Fibroblast of lung (primary cell): Measurements from ENCODE around the gene GIGYF1. TPM values are rescaled to one million over a fixed set of nuclear protein-coding genes. Genes with fewer than 3 reads are reported as not detected.

Source experiments
- DNase-seq, 2 donors: peaks; one replicate each; pipeline versions ENCODE4 v3.0.0 to v3.0.0-alpha.2; 2010; ENCODE audit warnings: low read depth in 2 of 2
- H2AFZ ChIP-seq: 2 replicates; pipeline ENCODE4 v1.5.1; 2012; ENCODE audit warnings: low read length, control low read depth, inconsistent platforms
- H3K27ac ChIP-seq: 2 replicates; pipeline ENCODE4 v1.5.1; 2011; ENCODE audit warnings: low read length, control low read depth; ENCODE audit not compliant: insufficient read depth
- H3K27me3 ChIP-seq: 2 replicates; pipeline ENCODE4 v1.5.1; 2011; ENCODE audit warnings: mild to moderate bottlenecking, low read length; ENCODE audit not compliant: control insufficient read depth, insufficient read depth
- H3K36me3 ChIP-seq: 2 replicates; pipeline ENCODE4 v1.5.1; 2011; ENCODE audit warnings: low read length; ENCODE audit not compliant: control insufficient read depth, insufficient read depth
- H3K4me1 ChIP-seq: 2 replicates; pipeline ENCODE4 v1.5.1; 2011; ENCODE audit warnings: low read length; ENCODE audit not compliant: control insufficient read depth, insufficient read depth; ENCODE audit errors: extremely low read depth
- H3K4me2 ChIP-seq: 2 replicates; pipeline ENCODE4 v1.5.1; 2011; ENCODE audit warnings: low read length, control low read depth; ENCODE audit not compliant: insufficient read depth; ENCODE audit errors: extremely low read depth
- H3K4me3 ChIP-seq, 4 experiments: fragments of 200-600 bp in 1 of 4; sonication (generic) in 1 of 4; replicated peaks in 1 of 4; 2 replicates each; pipeline ENCODE4 v1.5.1; 2011 to 2016; ENCODE audit warnings: low read length in 4 of 4, low read depth in 3 of 4, mild to moderate bottlenecking in 3 of 4, control low read depth in 2 of 4, inconsistent platforms in 1 of 4, mixed read lengths in 1 of 4; ENCODE audit not compliant: insufficient read depth in 1 of 4; ENCODE audit errors: control extremely low read depth in 1 of 4
- H3K79me2 ChIP-seq: 2 replicates; pipeline ENCODE4 v1.5.1; 2012; ENCODE audit warnings: mild to moderate bottlenecking, low read length, inconsistent platforms; ENCODE audit not compliant: control insufficient read depth, insufficient read depth
- H3K9ac ChIP-seq: 2 replicates; pipeline ENCODE4 v1.5.1; 2011; ENCODE audit warnings: mild to moderate bottlenecking, low read length, control low read depth; ENCODE audit not compliant: insufficient read depth
- H3K9me3 ChIP-seq: 2 replicates; pipeline ENCODE4 v1.5.1; 2012; ENCODE audit warnings: low read depth, low read length; ENCODE audit not compliant: control insufficient read depth, insufficient read depth
- H4K20me1 ChIP-seq: 2 replicates; pipeline ENCODE4 v1.5.1; 2011; ENCODE audit warnings: low read length; ENCODE audit not compliant: control insufficient read depth, insufficient read depth; ENCODE audit errors: extremely low read depth
- EZH2 ChIP-seq: IDR thresholded peaks from 2 replicates; pipeline ENCODE4 v1.5.1; 2012; ENCODE audit warnings: low read length, control low read depth, mild to moderate bottlenecking; ENCODE audit errors: missing control alignments
- polyA plus RNA-seq, 2 donors: library from polyadenylated mRNA; depleted of rRNA in 1 of 2; stranded (reverse) in 1 of 2; unstranded in 1 of 2; fragments of >200 nt; gene quantifications; 2 replicates each; pipeline ENCODE4 v1.2.1, GENCODE V29; 2011 to 2012; ENCODE audit warnings: missing spikeins in 1 of 2
- total RNA-seq: library from RNA; depleted of rRNA; stranded (reverse); fragments of >200 nt; gene quantifications from 2 replicates; pipeline ENCODE4 v1.2.1, GENCODE V29; 2014
- TF ChIP-seq, protein P1 (sequence below), 2 donors: IDR thresholded peaks in 1 of 2; conservative IDR thresholded peaks in 1 of 2; 1 replicate in 1 of 2; 2 replicates in 1 of 2; pipeline ENCODE4 v1.5.1; 2011 to 2012; ENCODE audit warnings: low read length in 2 of 2, control low read depth in 1 of 2, inconsistent platforms in 1 of 2, low read depth in 1 of 2, mild to moderate bottlenecking in 1 of 2

The GIGYF1 gene
- total and polyA plus RNA-seq, 2 donors (not counting 1 experiment from before 2014, with no cell fraction given) = 3.8 to 15.9 TPM

DNA sequence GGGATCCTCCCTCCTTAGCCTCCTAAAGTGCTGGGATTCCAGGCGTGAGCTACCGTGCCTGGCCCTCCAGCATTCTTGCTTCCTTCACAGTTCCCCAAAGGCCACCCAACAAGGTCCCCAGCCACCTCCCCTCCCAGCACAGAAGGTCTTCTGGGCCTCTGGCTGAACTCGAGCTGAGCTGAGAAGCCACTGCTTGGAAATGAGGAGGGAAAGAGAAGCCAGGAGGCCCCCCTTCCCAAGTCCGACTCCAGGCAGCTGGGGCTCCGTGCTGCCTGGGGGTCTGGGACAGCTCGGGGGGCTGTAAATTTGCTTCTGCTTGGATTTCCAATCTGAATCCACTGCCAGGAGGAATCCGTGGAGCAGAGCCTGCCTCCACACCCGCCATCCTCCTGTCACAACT, 20.7 kb upstream of the GIGYF1 start:
- H3K9ac ChIP-seq = no peak overlapping the region
- no peaks in the 10 kb centered on the region for H3K9me3 ChIP-seq
- H3K27ac ChIP-seq = no peak overlapping the region
- H3K36me3 ChIP-seq = no peaks in the 10 kb centered on the region
- no peak overlapping the region for H3K4me2 ChIP-seq
- no peaks in the 10 kb centered on the region for H3K4me1 ChIP-seq
- DNase-seq = no peak
- no peak overlapping the region for H2AFZ ChIP-seq
- H3K4me3 ChIP-seq = no peak overlapping the region
- H4K20me1 ChIP-seq = no peaks in the 10 kb centered on the region
- peaks cover 4% of the 10 kb centered on the region for H3K27me3 ChIP-seq
- TF ChIP-seq EZH2 = no peak
- TF ChIP-seq, protein P1, sequence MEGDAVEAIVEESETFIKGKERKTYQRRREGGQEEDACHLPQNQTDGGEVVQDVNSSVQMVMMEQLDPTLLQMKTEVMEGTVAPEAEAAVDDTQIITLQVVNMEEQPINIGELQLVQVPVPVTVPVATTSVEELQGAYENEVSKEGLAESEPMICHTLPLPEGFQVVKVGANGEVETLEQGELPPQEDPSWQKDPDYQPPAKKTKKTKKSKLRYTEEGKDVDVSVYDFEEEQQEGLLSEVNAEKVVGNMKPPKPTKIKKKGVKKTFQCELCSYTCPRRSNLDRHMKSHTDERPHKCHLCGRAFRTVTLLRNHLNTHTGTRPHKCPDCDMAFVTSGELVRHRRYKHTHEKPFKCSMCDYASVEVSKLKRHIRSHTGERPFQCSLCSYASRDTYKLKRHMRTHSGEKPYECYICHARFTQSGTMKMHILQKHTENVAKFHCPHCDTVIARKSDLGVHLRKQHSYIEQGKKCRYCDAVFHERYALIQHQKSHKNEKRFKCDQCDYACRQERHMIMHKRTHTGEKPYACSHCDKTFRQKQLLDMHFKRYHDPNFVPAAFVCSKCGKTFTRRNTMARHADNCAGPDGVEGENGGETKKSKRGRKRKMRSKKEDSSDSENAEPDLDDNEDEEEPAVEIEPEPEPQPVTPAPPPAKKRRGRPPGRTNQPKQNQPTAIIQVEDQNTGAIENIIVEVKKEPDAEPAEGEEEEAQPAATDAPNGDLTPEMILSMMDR (conservative IDR thresholded peaks at IDR 0.05 in 1 of 2, IDR thresholded peaks at IDR 0.05 in 1 of 2; ENCODE audit: low read depth in 1 of 2, low read length in 2 of 2) = no peak
- H3K79me2 ChIP-seq = no peaks in the 10 kb centered on the region

DNA sequence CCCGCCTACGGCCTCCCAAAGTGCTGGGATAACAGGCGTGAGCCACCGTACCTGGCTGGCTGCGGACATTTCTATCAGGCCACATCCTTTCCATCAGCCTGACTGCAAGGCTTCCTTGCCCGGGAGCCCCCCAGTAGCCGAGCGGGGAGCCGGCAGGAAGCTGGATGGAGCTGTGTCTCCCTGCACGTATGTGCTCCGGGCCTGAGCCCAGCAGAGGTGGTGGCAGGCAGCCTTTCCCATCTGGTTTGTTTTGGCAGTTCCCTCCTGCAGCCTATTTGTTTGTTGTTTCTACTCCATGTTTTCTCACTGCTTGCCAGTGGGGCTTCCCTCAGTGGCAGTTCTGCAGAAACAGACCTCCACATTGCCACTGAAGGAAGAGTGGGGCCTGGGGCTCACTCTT, 17.3 kb upstream of the GIGYF1 start:
- peaks cover 2% of the 10 kb centered on the region for H3K36me3 ChIP-seq
- no peak overlapping the region for H3K4me3 ChIP-seq
- no peak overlapping the region for H3K4me2 ChIP-seq
- TF ChIP-seq EZH2 = no peak
- TF ChIP-seq, protein P1 (conservative IDR thresholded peaks at IDR 0.05 in 1 of 2, IDR thresholded peaks at IDR 0.05 in 1 of 2; ENCODE audit: low read depth in 1 of 2, low read length in 2 of 2) = no peak
- no peak overlapping the region for H3K9ac ChIP-seq
- DNase-seq = no peak
- H3K27me3 ChIP-seq = no peaks in the 10 kb centered on the region
- H3K4me1 ChIP-seq = no peaks in the 10 kb centered on the region
- peaks cover 10% of the 10 kb centered on the region for H3K79me2 ChIP-seq
- H4K20me1 ChIP-seq = no peaks in the 10 kb centered on the region
- H2AFZ ChIP-seq = no peak overlapping the region
- no peak overlapping the region for H3K27ac ChIP-seq
- H3K9me3 ChIP-seq = no peaks in the 10 kb centered on the region

DNA sequence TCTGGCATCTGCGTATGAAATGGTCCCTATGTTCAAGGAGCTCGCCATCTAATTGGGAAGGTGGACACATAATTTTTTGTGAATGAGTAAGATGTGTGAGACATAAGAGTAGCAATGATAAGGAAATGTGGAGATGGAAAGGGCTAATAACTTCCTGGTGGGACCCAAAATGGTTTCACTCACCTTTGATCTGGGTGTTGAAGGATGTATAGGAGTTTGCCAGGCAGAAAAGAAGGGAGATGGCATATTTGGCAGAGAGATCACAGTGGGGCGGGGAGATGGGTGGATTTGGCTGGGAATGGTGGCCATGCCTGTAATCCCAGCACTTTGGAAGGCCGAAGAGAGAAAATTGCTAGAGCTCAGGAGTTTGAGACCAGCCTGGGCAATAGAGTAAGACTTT, 16.4 kb upstream of the GIGYF1 start:
- H3K79me2 ChIP-seq = peaks cover 13% of the 10 kb centered on the region
- DNase-seq = no peak
- no peak overlapping the region for H3K4me2 ChIP-seq
- no peak overlapping the region for H2AFZ ChIP-seq
- TF ChIP-seq EZH2 = no peak
- TF ChIP-seq, protein P1 (conservative IDR thresholded peaks at IDR 0.05 in 1 of 2, IDR thresholded peaks at IDR 0.05 in 1 of 2; ENCODE audit: low read depth in 1 of 2, low read length in 2 of 2) = no peak
- H3K9ac ChIP-seq = no peak overlapping the region
- H3K4me1 ChIP-seq = no peaks in the 10 kb centered on the region
- no peaks in the 10 kb centered on the region for H4K20me1 ChIP-seq
- no peaks in the 10 kb centered on the region for H3K9me3 ChIP-seq
- no peaks in the 10 kb centered on the region for H3K27me3 ChIP-seq
- H3K27ac ChIP-seq = no peak overlapping the region
- H3K4me3 ChIP-seq = no peak overlapping the region
- peaks cover 2% of the 10 kb centered on the region for H3K36me3 ChIP-seq
